HG03060 (cell line): ENCODE data around the gene CTAGE1.
"Not testable (repeated sequence)": the region's sequence is repeated elsewhere in the genome, so short reads cannot be mapped to it uniquely, and the experiment has no call there.

Experiments used
- ATAC-seq: cut with Tn5 transposase; IDR thresholded peaks from one replicate; pipeline ENCODE4 v1.9.1; 2021; ENCODE audit warnings: low read depth, moderate number of reproducible peaks; ENCODE audit not compliant: unreplicated experiment

The CTAGE1 gene

DNA sequence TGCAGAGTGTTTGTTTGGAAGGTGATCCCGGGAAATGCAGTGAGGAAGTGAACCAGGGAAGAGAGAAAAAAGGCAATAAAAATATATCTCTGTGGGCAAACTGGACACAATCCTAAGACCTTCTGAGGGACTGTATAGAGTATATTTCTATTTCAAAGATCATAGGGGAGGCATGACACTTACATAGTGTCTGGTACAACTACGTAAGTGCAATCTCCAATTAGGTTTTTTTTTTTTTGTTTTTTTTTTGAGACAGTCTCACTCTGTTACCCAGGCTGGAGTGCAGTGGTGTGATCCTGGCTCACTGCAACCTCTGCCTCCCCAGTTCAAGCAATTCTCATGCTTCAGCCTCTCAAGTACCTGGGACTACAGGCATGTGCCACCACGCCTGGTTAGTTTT is 24.6 kb downstream of the CTAGE1 start:
- ATAC-seq: not testable (repeated sequence)

DNA sequence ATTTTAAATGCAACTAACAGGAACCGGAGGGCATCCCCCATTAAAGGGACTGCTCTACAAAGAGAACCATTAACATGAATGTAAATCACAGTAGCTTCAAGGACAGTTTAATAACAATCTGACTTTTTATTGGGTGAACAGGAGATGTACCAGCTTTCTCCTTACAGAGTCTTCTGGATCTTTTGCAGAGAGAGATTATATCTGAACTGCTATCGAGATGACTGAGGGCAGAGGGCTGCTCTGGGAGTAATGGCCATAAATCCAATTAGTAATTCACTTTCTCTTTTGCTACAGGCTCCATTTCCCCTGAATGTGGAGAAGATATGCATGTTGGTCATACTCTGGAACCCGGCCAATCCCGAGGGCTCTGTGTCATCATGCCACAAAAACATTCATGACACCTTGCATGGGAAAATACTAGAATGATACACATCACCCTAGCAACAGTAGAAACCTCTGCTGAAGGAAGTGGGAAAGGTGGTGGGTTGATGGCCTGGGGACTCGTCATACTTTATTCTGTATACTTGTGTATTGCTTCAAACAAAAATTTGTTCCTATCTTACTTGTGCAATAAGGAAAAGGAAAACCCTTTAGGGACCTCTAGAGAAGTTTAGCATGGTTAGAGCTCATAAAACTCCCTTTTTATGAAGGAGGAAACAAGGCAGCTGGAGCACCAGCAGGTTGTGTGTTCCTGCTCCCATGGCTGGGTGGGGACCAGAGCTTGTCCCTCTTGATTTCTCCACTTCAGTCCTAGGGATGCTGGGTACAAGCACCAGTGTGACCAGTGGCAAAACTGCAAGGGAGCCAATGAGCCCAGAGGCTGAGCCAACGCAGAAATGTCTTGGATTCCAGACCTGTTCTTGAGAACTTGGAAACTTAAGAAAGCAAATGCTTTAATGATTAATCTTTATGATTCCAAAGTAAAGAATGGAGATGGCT is 26.0 kb downstream of the CTAGE1 start:
- ATAC-seq: no peak

DNA sequence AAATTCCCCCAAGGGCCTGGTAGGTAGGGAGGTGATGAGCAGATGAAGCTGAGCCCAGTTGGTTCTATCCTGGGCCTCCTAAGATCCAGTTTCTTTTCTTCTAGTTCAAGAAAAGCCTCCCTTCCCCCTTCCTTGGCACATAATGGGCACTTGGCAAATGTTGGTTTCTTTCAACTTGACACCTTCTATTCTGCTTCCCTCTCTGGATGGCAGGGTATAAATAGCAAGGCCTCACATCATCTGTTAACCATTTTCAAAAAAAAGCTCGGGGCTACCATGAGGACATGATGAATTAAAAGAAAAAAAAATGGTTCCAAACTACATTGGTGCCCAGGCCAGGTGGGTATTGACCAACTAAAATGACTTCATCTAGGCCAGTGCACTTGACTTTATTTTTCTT is 29.9 kb downstream of the CTAGE1 start:
- ATAC-seq: no peak

DNA sequence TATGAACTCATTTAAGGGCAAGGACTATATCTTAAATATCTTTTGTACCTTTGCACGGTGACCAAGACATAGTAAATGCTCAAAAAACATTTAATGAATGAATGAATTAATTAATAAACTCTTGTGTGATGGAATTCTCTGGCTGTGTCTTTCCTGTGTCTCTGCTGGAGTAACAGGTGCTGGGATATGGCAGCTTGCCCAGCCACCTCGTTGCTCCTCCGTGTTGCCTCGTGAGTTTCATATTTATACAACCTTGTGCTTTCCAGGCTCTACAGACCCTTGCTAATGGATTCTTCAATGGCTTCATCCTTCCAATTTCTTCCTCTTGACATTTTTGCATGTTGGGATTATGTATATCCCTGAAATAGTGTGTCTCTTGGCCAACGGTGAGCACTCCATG is 30.4 kb downstream of the CTAGE1 start:
- no peak for ATAC-seq

DNA sequence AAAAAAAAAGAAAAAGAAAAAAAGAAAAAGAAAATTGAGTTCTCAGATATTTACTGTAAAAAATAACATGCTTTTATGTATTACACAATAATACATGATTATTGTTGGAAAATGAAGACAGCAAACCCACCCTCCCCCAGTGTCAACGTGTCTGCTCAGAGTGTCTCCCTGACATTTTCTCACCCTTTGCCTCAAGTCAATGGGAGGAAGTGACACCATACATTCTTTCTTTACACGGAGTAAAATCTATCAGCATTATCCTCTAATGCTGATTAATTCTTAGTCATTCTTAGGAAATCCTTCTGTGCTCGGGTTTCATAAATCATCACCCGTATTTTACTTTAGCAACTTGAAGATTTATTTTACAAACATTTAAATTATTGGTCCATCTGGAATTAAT is 32.0 kb downstream of the CTAGE1 start:
- ATAC-seq: no peak

DNA sequence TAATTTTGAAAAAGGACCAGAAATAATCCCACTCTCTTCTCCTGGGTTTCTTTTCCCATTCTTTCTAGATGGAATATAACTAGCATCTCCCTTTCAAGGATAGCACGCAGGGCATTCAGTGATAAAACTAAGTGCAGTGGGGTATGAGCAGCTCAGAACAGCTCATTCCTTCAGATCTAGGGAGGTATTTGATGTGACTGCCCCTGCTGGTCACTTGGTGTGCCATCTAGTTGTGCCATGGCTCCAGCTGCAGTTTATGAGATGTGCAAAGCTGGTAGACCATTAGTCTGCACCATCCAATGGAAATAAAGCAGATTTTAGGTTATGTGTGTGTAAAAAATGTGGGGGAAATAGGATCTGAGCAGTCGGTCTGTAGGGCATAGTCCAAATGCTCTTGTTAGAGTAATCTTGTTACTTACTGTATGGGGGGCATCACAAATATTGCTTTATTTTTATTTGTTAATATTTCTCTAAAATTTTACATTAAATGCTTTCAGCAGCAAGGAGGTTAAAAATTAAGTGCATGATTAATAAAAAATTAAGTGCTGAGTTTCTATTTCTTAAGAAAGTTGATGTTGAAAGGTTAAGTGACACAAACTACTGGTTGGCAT is 38.9 kb downstream of the CTAGE1 start:
- no peak for ATAC-seq

DNA sequence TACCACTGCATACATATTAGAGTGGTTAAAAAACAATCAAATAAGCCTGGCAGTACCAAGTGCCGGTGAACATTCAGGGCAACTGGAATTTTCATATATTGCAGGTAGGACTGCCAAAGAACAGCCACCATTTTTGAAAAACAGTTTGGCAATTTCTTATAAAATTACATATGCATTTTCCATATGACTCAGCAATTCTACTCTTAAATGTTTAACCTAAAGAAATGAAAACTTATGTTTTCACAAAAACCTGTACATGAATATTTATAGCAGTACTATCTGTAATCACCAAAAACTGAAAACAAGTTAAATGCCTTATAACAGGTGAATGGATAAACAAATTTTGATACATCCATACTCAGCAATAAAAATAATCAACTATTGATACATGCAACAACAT is 39.9 kb downstream of the CTAGE1 start:
- no peak for ATAC-seq

DNA sequence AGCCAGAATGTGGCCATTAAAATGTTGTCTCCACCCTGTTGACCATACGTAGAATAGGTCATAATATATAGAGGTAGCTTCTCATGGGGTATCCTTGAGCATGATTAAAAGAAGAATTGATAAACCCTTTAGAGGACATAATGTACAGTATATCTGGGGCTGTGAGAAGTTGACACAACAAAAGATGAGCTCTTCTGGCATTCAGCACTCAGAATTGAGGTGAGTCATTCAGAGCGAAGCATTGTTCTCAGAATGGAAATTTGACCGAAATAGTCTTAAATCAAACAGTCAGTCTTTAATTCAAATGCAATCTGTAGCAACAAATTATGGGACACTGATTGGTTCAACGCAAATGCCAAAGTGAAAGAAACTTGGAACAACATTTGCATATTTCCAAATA is 47.3 kb downstream of the CTAGE1 start:
- ATAC-seq: no peak

DNA sequence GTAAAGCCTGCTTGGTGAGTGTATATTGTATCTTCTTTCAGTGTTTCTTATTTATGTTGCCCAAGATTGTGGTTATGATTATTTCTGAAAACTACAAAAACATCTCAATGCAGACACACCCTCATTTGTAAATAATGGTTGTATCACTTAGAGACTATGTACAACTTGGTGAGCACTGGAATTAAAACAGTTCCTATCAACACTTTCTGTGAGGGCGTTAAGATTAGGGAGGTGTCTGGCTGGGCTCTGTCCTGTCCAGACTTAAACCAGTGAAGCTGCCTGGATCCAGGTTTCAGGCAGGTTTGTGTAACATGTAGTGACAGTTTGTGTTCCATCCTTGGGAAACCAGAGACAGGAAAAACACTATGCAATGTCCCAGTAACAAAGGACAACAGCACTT is 49.7 kb downstream of the CTAGE1 start:
- no peak for ATAC-seq

DNA sequence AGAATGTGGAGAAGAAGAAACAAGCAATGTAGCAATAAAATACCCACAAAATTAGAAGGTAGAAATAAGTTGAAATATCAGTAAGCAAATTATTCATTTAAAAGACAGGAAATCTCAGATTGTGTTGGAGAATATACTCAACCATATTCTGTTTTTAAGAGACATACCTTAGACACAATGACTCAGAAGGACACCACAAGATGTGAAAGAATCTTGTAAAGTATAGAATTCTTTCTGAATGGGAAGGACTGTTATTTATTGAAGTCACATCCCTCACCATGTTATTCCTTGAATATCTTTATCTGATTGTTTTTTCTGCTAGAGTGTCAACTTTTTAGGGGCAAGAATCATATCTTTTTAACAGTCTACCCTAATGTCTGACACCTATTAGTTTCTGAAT is 50.4 kb downstream of the CTAGE1 start:
- no peak for ATAC-seq

DNA sequence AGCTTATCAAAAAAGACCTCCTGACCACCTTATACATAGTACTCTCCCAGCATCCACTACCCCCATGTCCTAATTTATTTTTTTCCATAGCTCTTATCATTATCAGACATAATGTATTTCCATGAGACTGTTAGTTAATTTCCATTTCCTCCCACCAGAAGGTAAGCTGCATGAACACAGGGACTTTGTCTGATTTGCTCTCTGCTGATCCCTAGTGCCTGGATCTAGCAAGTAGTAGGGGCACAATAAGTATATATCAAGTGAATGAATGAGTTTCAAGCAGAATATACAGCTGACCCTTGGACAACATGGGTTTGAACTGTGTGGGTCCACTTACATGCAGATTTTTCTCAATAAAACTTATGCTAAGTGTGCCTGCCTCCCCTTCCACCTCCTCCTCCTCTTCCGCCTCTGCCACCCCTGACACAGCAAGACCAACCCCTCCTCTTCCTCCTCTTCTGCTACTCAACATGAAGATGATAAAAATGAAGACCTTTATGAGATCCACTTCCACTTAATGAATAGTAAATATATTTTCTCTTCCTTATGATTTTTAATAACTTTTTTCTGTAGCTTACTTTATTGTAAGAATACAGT is 53.8 kb downstream of the CTAGE1 start:
- no peak for ATAC-seq
